Parathyroid adenoma (tissue), 2 donors: Measurements from ENCODE around the gene CAT.

Experiments
- H2AFZ ChIP-seq: fragments of 300-600 bp; sonication (generic); one replicate; pipeline ENCODE4 v1.7.0; 2017; ENCODE audit warnings: antibody characterized with exemption, mild to moderate bottlenecking
- H3K27ac ChIP-seq: fragments of 300-600 bp; sonication (generic); one replicate; pipeline ENCODE4 v1.7.0; 2017
- H3K27me3 ChIP-seq: fragments of 300-600 bp; sonication (generic); one replicate; pipeline ENCODE4 v1.7.0; 2017; ENCODE audit warnings: low read length; ENCODE audit not compliant: control insufficient read depth, insufficient read depth
- H3K36me3 ChIP-seq: fragments of 300-600 bp; sonication (generic); one replicate; pipeline ENCODE4 v1.7.0; 2017; ENCODE audit warnings: low read length; ENCODE audit not compliant: control insufficient read depth, insufficient read depth
- H3K4me1 ChIP-seq: fragments of 300-600 bp; sonication (generic); one replicate; pipeline ENCODE4 v1.7.0; 2017; ENCODE audit warnings: control low read depth
- H3K4me2 ChIP-seq: fragments of 300-600 bp; sonication (generic); one replicate; pipeline ENCODE4 v1.7.0; 2017; ENCODE audit warnings: low read length
- H3K4me3 ChIP-seq: fragments of 300-600 bp; sonication (generic); one replicate; pipeline ENCODE4 v1.7.0; 2017; ENCODE audit warnings: low read depth, low read length
- H3K79me2 ChIP-seq: fragments of 300-600 bp; sonication (generic); one replicate; pipeline ENCODE4 v1.7.0; 2017; ENCODE audit warnings: control low read depth
- H3K9ac ChIP-seq: fragments of 300-600 bp; sonication (generic); one replicate; pipeline ENCODE4 v1.7.0; 2017; ENCODE audit warnings: mild to moderate bottlenecking
- H3K9me3 ChIP-seq: fragments of 300-600 bp; sonication (generic); one replicate; pipeline ENCODE4 v1.7.0; 2017; ENCODE audit warnings: low read length; ENCODE audit not compliant: control insufficient read depth
- CTCF ChIP-seq: fragments of 300-600 bp; sonication (generic); IDR thresholded peaks from one replicate; pipeline ENCODE4 v1.7.0; 2017; ENCODE audit warnings: antibody characterized with exemption, mild to moderate bottlenecking
- donor health status: primary hyperparathyroidism.

CAT gene

GRCh38 chr11:34437224-34438125 is 1.3 kb upstream of the CAT start:
- peak overlapping the region; percentile 90 for H3K4me3 ChIP-seq
- no peaks in the 10 kb centered on the region for H3K4me1 ChIP-seq
- H3K9ac ChIP-seq, result no peak overlapping the region
- no peak for TF ChIP-seq CTCF
- H2AFZ ChIP-seq, result no peak overlapping the region
- no peaks in the 10 kb centered on the region for H3K36me3 ChIP-seq
- peaks cover 20% of the 10 kb centered on the region for H3K79me2 ChIP-seq
- H3K9me3 ChIP-seq, result no peaks in the 10 kb centered on the region
- no peak overlapping the region for H3K4me2 ChIP-seq
- H3K27me3 ChIP-seq, result no peaks in the 10 kb centered on the region
- no peak overlapping the region for H3K27ac ChIP-seq

DNA sequence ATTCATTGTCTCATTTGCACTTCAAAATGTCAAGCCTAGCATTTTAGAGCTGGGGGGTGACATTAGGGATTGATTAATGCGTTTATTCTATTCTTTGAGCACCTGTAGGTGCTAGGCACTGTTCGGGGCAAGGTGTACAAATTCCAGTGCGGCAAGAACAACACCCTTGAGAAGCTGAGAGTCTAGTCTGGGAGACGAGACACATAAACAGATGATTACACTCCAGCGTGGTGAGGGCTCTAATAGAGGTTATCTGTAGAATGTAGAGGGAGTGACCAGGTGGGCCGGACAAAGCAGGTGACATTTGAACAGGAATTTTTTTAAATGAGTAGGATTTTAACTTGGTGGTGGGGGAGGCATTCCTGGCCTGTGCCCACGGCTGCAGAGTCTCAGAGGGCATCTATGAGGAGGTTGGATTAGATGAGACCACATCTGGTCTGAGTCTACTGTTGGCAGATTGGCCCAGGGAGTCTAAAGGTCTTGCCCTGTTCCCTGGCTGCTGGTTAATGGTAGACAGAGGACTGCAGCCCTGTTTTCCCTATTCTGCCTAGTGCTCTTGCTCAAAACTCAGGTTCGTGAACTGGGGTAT is 970 bp downstream of the CAT start:
- Histone ChIP-seq H3K36me3 (no peaks in the 10 kb centered on the region), H3K9ac (no peak overlapping the region), H3K27me3 (no peaks in the 10 kb centered on the region), H3K4me2 (peak overlapping the region; percentile 76), H3K27ac (no peak overlapping the region), H3K79me2 (peaks cover 22% of the 10 kb centered on the region), H2AFZ (no peak overlapping the region), H3K4me1 (no peaks in the 10 kb centered on the region), H3K4me3 (peak overlapping the region; percentile 90), H3K9me3 (no peaks in the 10 kb centered on the region)
- no peak for TF ChIP-seq CTCF

DNA sequence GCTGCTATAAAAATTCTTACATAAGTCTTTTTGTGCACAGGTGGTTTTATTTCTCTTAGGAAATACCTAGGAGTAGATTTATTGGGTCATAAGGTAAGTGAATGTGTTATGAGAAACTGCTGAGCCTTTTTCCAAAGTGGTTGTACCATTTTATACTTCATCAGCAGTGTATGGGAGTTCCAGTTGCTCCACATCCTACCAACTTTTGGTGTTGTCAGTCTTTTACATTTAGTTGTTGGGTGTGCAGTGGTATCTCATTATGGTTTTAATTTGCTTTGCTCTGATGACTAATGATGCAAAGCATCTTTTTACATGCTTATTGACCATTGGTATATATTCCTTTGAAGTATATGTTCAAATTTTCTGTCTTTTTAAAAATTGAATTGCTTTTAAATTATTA is 3.1 kb downstream of the CAT start:
- no peak for TF ChIP-seq CTCF
- no peak overlapping the region for H3K4me2 ChIP-seq
- H3K27ac ChIP-seq, result no peak overlapping the region
- no peak overlapping the region for H3K4me3 ChIP-seq
- no peak overlapping the region for H3K9ac ChIP-seq
- H3K27me3 ChIP-seq, result no peaks in the 10 kb centered on the region
- no peaks in the 10 kb centered on the region for H3K4me1 ChIP-seq
- no peaks in the 10 kb centered on the region for H3K9me3 ChIP-seq
- peaks cover 24% of the 10 kb centered on the region for H3K79me2 ChIP-seq
- no peaks in the 10 kb centered on the region for H3K36me3 ChIP-seq
- no peak overlapping the region for H2AFZ ChIP-seq

DNA sequence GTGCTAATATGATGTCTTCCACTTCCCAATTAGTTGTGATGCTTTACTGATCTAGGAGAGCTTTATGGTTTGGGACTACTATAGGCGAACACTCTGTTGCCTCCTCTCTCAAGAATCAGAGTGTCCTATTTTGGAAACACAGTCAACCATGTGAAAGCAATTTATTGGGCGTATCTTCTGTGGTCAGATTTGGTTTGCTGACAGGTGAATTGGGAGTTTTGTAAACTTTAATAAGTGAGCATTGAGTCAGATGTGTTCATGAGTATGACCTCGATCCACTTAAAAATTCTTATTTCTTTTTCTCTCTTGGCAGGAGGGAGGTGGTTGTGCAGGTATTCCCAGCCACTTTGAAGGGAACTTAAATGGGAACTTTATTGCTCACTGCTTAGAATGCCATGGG is 4.4 kb downstream of the CAT start:
- Histone ChIP-seq H3K36me3 (no peaks in the 10 kb centered on the region), H3K9ac (no peak overlapping the region), H3K4me3 (no peak overlapping the region), H3K27me3 (no peaks in the 10 kb centered on the region), H3K4me1 (no peaks in the 10 kb centered on the region), H3K27ac (no peak overlapping the region), H3K9me3 (no peaks in the 10 kb centered on the region), H2AFZ (no peak overlapping the region), H3K4me2 (no peak overlapping the region), H3K79me2 (peaks cover 24% of the 10 kb centered on the region)
- no peak for TF ChIP-seq CTCF
